Mesothelial cell of epicardium (in vitro differentiated cells): ENCODE data around the gene GSTA3. TPM values are rescaled to one million over a fixed set of nuclear protein-coding genes. Genes with fewer than 3 reads are reported as not detected.
"Not testable (repeated sequence)": the region's sequence is repeated elsewhere in the genome, so short reads cannot be mapped to it uniquely, and the experiment has no call there.

Experiments
- DNase-seq, 2 experiments: peaks; one replicate each; pipeline ENCODE4 v3.0.0; 2021; ENCODE audit warnings: low spot score in 2 of 2; ENCODE audit not compliant: unreplicated experiment in 2 of 2
- H3K27ac Mint-ChIP-seq: 2 replicates; pipeline ENCODE4 v1.8.0; 2021; ENCODE audit warnings: mixed read lengths
- H3K27me3 Mint-ChIP-seq: 2 replicates; pipeline ENCODE4 v1.8.0; 2021; ENCODE audit warnings: low read depth, mixed read lengths
- H3K36me3 Mint-ChIP-seq: 2 replicates; pipeline ENCODE4 v1.8.0; 2021; ENCODE audit warnings: mixed read lengths
- H3K4me1 Mint-ChIP-seq: 2 replicates; pipeline ENCODE4 v1.8.0; 2021; ENCODE audit warnings: mixed read lengths
- H3K4me3 Mint-ChIP-seq: 2 replicates; pipeline ENCODE4 v1.8.0; 2021; ENCODE audit warnings: mild to moderate bottlenecking, moderate library complexity, mixed read lengths
- H3K9me3 Mint-ChIP-seq: 2 replicates; pipeline ENCODE4 v1.8.0; 2021; ENCODE audit warnings: mixed read lengths
- CTCF ChIP-seq: fragments of 200-600 bp; sonication (generic); IDR thresholded peaks from one replicate; pipeline ENCODE4 v1.5.0; 2021; ENCODE audit warnings: antibody characterized with exemption; ENCODE audit not compliant: unreplicated experiment
- total RNA-seq: library from RNA; stranded (reverse); gene quantifications from 3 replicates; pipeline ENCODE4 v1.2.1, GENCODE V29; 2021

GSTA3 gene
- total RNA-seq, 1 donor from 2014 or later, result not detected

DNA sequence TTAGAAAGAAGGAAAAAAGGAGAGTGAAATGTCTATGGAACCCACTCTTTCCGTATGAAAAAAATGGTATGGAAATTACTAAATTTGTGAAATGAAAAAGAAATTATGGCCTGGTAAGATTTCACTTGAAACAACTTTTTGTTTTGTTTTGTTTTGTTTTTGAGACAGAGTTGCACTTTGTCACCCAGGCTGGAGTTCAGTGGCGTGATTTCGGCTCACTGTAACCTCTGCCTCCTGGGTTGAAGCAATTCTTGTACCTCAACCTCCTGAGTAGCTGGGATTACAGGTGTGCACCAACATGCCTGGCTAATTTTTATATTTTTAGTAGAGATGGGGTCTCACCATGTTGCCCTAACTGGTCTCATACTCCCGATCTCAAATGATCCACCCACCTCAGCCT is 51.1 kb downstream of the GSTA3 start:
- DNase-seq, result no peak
- H3K4me3 Mint-ChIP-seq, result no peak overlapping the region
- no peaks in the 10 kb centered on the region for H3K9me3 Mint-ChIP-seq
- H3K36me3 Mint-ChIP-seq, result no peaks in the 10 kb centered on the region
- no peaks in the 10 kb centered on the region for H3K4me1 Mint-ChIP-seq
- H3K27ac Mint-ChIP-seq, result no peak overlapping the region
- H3K27me3 Mint-ChIP-seq, result peaks cover 10% of the 10 kb centered on the region
- no peak for TF ChIP-seq CTCF

DNA sequence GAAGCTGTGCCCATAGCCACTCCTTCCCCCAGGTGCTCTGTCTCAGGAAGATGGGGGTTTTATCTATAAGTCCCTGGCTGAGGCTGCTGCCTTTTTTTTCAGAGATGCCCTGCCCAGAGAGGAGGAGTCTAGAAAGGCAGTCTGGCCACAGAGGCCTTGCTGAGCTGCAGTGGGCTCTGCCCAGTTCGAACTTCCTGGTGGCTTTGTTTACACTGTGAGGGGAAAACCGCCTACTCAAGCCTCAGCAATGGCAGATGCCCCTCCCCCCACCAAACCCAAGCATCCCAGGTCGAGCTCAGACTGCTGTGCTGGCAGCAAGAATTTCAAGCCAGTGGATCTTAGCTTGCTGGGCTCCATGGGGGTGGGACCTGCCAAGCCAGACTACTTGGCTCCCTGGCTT is 53.4 kb downstream of the GSTA3 start:
- not testable (repeated sequence) for H3K36me3 Mint-ChIP-seq, H3K4me1 Mint-ChIP-seq, H3K4me3 Mint-ChIP-seq, DNase-seq, H3K27ac Mint-ChIP-seq
- Mint-ChIP-seq H3K9me3 (peaks cover 13% of the 10 kb centered on the region), H3K27me3 (peaks cover 17% of the 10 kb centered on the region)

DNA sequence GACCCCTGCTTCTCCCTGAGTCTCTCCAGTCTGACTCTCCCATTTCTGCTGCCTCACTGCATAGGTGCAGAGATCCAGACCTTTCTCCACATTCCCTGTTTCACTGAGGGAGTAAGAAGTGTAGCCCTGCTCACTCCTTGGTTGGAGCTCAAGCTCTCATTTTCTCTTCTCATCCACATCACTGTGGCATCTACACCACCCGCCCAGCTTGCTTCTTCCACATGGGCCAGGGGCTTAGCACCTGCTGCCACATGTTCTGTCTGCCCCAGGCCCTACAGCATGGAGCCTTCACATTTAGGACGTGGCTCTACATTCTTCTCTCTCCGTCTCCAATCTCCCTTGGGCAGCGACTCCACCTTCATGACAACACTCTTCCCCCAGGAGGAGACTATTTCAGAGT is 60.4 kb downstream of the GSTA3 start:
- no peaks in the 10 kb centered on the region for H3K4me1 Mint-ChIP-seq
- H3K9me3 Mint-ChIP-seq, result peaks cover 30% of the 10 kb centered on the region
- no peak for TF ChIP-seq CTCF
- peaks cover 26% of the 10 kb centered on the region for H3K27me3 Mint-ChIP-seq
- H3K4me3 Mint-ChIP-seq, result no peak overlapping the region
- no peak for DNase-seq
- H3K27ac Mint-ChIP-seq, result no peak overlapping the region
- no peaks in the 10 kb centered on the region for H3K36me3 Mint-ChIP-seq

Other genes with a start within 250 kb of the GSTA3 start
- 20.5 to 23.3 TPM (median 21.2 TPM) in 3 replicates for gene TMEM14A, start 238.6 kb downstream of the GSTA3 start, total RNA-seq
- gene GSTA2, start 146.2 kb downstream of the GSTA3 start, total RNA-seq, result not detected in 3 replicates
- gene GSTA1, start 105.9 kb downstream of the GSTA3 start, total RNA-seq, result not detected in 3 replicates
- gene GSTA5, start 68.9 kb downstream of the GSTA3 start, total RNA-seq, result not detected in 3 replicates
- gene GSTA4, start 85.6 kb upstream of the GSTA3 start, total RNA-seq, result 66.2 to 69.5 TPM (median 68.8 TPM) in 3 replicates
- 14.0 to 15.0 TPM (median 14.2 TPM) in 3 replicates for gene CILK1, start 152.1 kb upstream of the GSTA3 start, total RNA-seq
- 66.0 to 74.8 TPM (median 69.0 TPM) in 3 replicates for gene FBXO9, start 155.7 kb upstream of the GSTA3 start, total RNA-seq
- gene GCM1, start 239.1 kb upstream of the GSTA3 start, total RNA-seq, result not detected in 3 replicates